22Rv1 (cell line): ENCODE measurements around the gene HOMEZ.

Experiments used
- ZFX ChIP-seq: fragments of 450-650 bp; IDR thresholded peaks from 2 replicates; pipeline ENCODE4 v1.6.1; 2017; ENCODE audit warnings: antibody characterized with exemption, borderline replicate concordance
- TF ChIP-seq, protein P1 (sequence below): fragments of 450-650 bp; IDR thresholded peaks from 2 replicates; pipeline ENCODE4 v1.5.1; 2017; ENCODE audit warnings: mild to moderate bottlenecking

- TF ChIP-seq ZFX: no peak
- TF ChIP-seq, protein P1, sequence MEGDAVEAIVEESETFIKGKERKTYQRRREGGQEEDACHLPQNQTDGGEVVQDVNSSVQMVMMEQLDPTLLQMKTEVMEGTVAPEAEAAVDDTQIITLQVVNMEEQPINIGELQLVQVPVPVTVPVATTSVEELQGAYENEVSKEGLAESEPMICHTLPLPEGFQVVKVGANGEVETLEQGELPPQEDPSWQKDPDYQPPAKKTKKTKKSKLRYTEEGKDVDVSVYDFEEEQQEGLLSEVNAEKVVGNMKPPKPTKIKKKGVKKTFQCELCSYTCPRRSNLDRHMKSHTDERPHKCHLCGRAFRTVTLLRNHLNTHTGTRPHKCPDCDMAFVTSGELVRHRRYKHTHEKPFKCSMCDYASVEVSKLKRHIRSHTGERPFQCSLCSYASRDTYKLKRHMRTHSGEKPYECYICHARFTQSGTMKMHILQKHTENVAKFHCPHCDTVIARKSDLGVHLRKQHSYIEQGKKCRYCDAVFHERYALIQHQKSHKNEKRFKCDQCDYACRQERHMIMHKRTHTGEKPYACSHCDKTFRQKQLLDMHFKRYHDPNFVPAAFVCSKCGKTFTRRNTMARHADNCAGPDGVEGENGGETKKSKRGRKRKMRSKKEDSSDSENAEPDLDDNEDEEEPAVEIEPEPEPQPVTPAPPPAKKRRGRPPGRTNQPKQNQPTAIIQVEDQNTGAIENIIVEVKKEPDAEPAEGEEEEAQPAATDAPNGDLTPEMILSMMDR: no peak
Observed at GRCh38 chr14:23324455-23324846, 38.5 kb upstream of the HOMEZ start.
